AG04450 (cell line): ENCODE results near the gene ALKBH5. TPM values are rescaled to one million over a fixed set of nuclear protein-coding genes. Genes with fewer than 3 reads are reported as not detected.

Experiments used
- CTCF ChIA-PET: fragments of 300-600, 350-600 bp; formaldehyde crosslinking; extraction: SDS; loops from one replicate; lab custom pipeline; 2022; ENCODE audit warnings: antibody characterized with exemption, inconsistent platforms; lab: Charles Lee
- POLR2A ChIA-PET: fragments of 350-600 bp; formaldehyde crosslinking; extraction: SDS; loops from one replicate; lab custom pipeline; 2021; ENCODE audit warnings: antibody characterized with exemption, inconsistent platforms; lab: Yijun Ruan, JAX
- DNase-seq: peaks from one replicate; pipeline ENCODE4 v3.0.0-alpha.2; 2011; ENCODE audit warnings: low read depth, low spot score
- H3K27ac ChIP-seq: one replicate; pipeline ENCODE4 v1.5.1; 2012; ENCODE audit warnings: low read depth, low read length, control low read depth
- H3K27me3 ChIP-seq: one replicate; pipeline ENCODE4 v1.6.0; 2012; ENCODE audit warnings: low read length; ENCODE audit not compliant: control insufficient read depth, insufficient read depth
- H3K4me3 ChIP-seq: 2 replicates; pipeline ENCODE4 v1.5.1; 2011; ENCODE audit warnings: mild to moderate bottlenecking, low read depth, low read length, control low read depth
- H3K9me3 ChIP-seq: 2 replicates; pipeline ENCODE4 v1.5.1; 2012; ENCODE audit warnings: low read length; ENCODE audit not compliant: control insufficient read depth, insufficient read depth
- CTCF ChIP-seq: IDR thresholded peaks from 2 replicates; pipeline ENCODE4 v1.5.1; 2011; ENCODE audit warnings: low read depth, low read length, control low read depth, inconsistent platforms
- polyA plus RNA-seq: library from polyadenylated mRNA; depleted of rRNA; stranded (reverse); fragments of >200 nt; gene quantifications from 2 replicates; pipeline ENCODE4 v1.2.3, GENCODE V29; 2011

The ALKBH5 gene
- polyA plus RNA-seq, 1 experiment = 59.9 TPM

- ChIA-PET POLR2A (no interaction called here), CTCF (no interaction called here)
- Histone ChIP-seq H3K27ac (no peak overlapping the region), H3K4me3 (no peak overlapping the region), H3K9me3 (no peaks in the 10 kb centered on the region; the same call in 1 of the 2 replicates), H3K27me3 (no peaks in the 10 kb centered on the region)
- DNase-seq = no peak
- no peak for TF ChIP-seq CTCF
Observed at GRCh38 chr17:18156976-18157280, 26.7 kb upstream of the ALKBH5 start.

- ChIA-PET POLR2A (interaction anchor here (1.1 kb wide), 1 partner anchor 25 kb away, joined by 5 read pairs; the partner anchor contains the start of gene ALKBH5), CTCF (no interaction called here)
- no peak for DNase-seq
- TF ChIP-seq CTCF = no peak
- Histone ChIP-seq H3K27me3 (no peaks in the 10 kb centered on the region), H3K4me3 (no peak overlapping the region), H3K27ac (no peak overlapping the region), H3K9me3 (no peaks in the 10 kb centered on the region; the same call in 1 of the 2 replicates)
Observed at GRCh38 chr17:18157354-18157985, 26.2 kb upstream of the ALKBH5 start.

- no peak for TF ChIP-seq CTCF
- no peak overlapping the region for H3K27ac ChIP-seq
- CTCF ChIA-PET = no interaction called here
- H3K4me3 ChIP-seq = peak overlapping the region; percentile 40
- POLR2A ChIA-PET = interaction anchor here (1.1 kb wide), 1 partner anchor 25 kb away, joined by 5 read pairs; the partner anchor contains the start of gene ALKBH5
- H3K9me3 ChIP-seq = no peaks in the 10 kb centered on the region; the same call in 1 of the 2 replicates
- peak; percentile 45 for DNase-seq
- no peaks in the 10 kb centered on the region for H3K27me3 ChIP-seq
Observed at GRCh38 chr17:18158022-18158600, 25.5 kb upstream of the ALKBH5 start.

DNA sequence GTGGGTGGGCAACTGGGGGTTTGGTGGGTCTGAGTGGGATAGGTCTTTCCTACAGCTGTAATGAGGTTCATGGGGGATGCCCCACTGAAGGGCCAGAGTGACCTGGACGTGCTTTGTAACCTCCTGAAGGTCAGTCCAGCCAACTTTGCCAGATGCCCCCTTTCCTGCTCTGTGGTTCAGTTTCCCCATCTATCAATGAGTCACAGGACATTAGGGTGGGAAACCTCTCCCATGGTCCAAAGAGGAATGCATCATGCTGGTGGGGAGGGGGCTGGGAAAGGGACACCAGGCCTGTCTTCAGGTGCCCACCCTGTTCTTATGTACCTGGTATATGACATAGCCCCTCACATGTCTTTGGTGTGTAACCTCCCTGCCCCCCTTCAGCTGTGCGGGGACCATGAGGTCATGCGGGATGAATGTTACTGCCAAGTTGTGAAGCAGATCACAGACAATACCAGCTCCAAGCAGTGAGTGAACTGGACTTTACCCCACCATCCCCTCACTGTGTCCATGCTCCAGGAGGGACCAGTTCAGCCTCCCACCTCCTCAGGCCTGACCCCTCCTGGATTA lies 24.0 kb upstream of the ALKBH5 start:
- no peak overlapping the region for H3K27ac ChIP-seq
- DNase-seq = no peak
- H3K9me3 ChIP-seq = no peaks in the 10 kb centered on the region; the same call in 1 of the 2 replicates
- POLR2A ChIA-PET = no interaction called here
- H3K27me3 ChIP-seq = peaks cover 2% of the 10 kb centered on the region
- CTCF ChIA-PET = no interaction called here
- no peak for TF ChIP-seq CTCF
- no peak overlapping the region for H3K4me3 ChIP-seq

DNA sequence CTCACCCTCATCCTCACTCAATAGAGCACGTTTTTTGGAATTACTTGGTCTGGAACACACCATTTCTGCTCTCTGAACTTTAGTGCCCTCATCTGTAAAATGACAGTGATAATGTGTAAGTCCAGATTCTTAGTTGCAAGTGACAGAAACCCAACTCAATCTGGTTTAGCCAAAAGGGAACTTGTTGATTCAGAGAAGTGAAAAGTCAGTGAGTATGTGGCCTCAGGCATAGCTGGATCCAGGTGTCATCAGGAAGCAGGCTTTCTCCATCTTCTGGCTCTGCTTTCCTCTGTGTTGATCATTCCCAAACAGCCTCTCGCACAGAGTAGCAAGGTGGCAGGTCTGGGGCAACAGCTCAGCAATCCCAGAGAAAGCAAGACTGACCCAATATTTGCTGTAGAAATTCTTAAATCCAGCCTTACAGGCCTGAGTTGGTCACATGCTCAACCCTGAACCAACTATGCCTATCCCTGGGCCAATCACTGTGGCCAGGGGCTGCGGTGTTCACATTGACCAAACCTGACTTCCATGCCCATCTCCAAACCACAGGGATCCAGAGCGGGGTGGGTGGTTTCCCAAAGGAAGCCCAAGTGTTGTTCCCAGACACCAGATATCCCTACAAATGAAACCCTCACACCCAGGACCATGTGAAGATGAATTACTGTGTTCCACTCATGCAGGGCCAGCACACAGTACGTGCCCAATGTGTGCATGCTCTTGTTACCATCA lies 23.3 kb upstream of the ALKBH5 start:
- POLR2A ChIA-PET = no interaction called here
- CTCF ChIA-PET = no interaction called here
- H3K9me3 ChIP-seq = no peaks in the 10 kb centered on the region; the same call in 1 of the 2 replicates
- no peak for DNase-seq
- peaks cover 2% of the 10 kb centered on the region for H3K27me3 ChIP-seq
- no peak overlapping the region for H3K4me3 ChIP-seq
- no peak for TF ChIP-seq CTCF
- H3K27ac ChIP-seq = no peak overlapping the region
